ENCODE data around the gene RGS5.

DNA sequence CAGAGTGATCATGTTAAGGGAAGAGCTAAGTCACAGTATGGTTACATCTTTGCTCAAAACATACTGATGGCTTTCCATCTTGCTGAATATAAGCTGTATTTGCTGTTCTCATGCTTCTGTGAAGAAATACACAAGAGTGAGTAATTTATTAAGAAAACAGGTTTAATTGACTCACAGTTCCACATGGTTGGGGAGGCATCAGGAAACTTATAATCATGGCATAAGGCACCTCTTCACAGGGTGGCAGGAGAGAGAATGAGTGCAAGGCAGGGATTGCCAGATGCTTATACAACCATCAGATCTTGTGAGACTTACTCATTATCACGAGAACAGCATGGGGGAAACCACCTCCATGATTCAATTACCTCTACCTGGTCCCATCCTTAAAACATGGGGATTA lies 24.4 kb upstream of the RGS5 start:
- TF ChIP-seq, protein P1, sequence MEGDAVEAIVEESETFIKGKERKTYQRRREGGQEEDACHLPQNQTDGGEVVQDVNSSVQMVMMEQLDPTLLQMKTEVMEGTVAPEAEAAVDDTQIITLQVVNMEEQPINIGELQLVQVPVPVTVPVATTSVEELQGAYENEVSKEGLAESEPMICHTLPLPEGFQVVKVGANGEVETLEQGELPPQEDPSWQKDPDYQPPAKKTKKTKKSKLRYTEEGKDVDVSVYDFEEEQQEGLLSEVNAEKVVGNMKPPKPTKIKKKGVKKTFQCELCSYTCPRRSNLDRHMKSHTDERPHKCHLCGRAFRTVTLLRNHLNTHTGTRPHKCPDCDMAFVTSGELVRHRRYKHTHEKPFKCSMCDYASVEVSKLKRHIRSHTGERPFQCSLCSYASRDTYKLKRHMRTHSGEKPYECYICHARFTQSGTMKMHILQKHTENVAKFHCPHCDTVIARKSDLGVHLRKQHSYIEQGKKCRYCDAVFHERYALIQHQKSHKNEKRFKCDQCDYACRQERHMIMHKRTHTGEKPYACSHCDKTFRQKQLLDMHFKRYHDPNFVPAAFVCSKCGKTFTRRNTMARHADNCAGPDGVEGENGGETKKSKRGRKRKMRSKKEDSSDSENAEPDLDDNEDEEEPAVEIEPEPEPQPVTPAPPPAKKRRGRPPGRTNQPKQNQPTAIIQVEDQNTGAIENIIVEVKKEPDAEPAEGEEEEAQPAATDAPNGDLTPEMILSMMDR (conservative IDR thresholded peaks at IDR 0.05; ENCODE audit: low read depth, low read length), result no peak
- TF ChIP-seq EZH2 (IDR thresholded peaks at IDR 0.05; ENCODE audit: borderline replicate concordance, low read depth, low read length, poor library complexity, severe bottlenecking), result no peak
